ENCODE results near the gene CLSTN3. TPM values are rescaled to one million over a fixed set of nuclear protein-coding genes. Genes with fewer than 3 reads are reported as not detected.

CLSTN3 gene
- total and polyA plus RNA-seq, 9 of the 15 experiments (the other 6 are each of a cell fraction or from before 2014, with no cell fraction given): 0.08 to 23.2 (median 11.0) TPM

DNA sequence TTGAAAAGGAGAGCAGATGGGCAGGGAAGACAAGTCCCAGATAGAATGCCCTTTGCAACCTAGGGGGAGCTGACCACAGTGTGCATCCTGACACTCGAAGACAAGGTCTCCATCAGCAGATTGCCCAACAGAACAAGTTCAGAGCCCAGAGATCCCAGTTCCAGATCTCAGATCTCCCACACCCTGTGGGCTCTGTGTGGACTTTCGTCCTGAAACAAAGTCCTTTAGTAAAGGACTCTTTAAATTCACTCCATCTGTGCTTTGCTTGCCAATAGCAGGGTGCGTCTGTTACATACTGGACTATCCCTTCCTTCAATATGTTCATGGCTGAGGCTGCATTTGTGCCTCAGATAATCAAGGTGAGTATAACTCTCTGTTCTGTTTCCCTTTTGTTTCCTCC, 12.5 kb upstream of the CLSTN3 start:
- Histone ChIP-seq H3K9me1 (ENCODE audit: control insufficient read depth, insufficient read depth, low read length) (no peaks in the 10 kb centered on the region), H3K79me2 (ENCODE audit: control insufficient read depth, insufficient read depth, low read length) (no peaks in the 10 kb centered on the region), H2AFZ (ENCODE audit: low read depth, low read length) (no peak overlapping the region), H3K4me3 (no peak overlapping the region), H3K27ac (ENCODE audit: extremely low read depth, low read depth, low read length) (no peak overlapping the region), H3K27me3 (ENCODE audit: control insufficient read depth in 2 of 2, insufficient read depth in 2 of 2, low read length in 2 of 2) (no peaks in the 10 kb centered on the region), H3K36me3 (ENCODE audit: control insufficient read depth, insufficient read depth, low read length) (peaks cover 2% of the 10 kb centered on the region; the same call in 2 of the 3 replicates), H3K9me3 (replicated peaks; ENCODE audit: control insufficient read depth, insufficient read depth, low read depth, low read length) (no peaks in the 10 kb centered on the region), H3K4me1 (replicated peaks in 1 of 2; ENCODE audit: control insufficient read depth in 2 of 2, insufficient read depth in 2 of 2, low read length in 2 of 2) (peaks cover 23 to 34% of the 10 kb centered on the region in 2 experiments; a peak in 4 of 5 replicates), H3K9ac (ENCODE audit: insufficient read depth in 1 of 2, low read depth in 2 of 2, low read length in 2 of 2) (no peak overlapping the region), H3K4me2 (ENCODE audit: insufficient read depth, low read length) (no peak overlapping the region), H4K20me1 (replicated peaks; ENCODE audit: control insufficient read depth, insufficient read depth, low read length) (no peaks in the 10 kb centered on the region)
- ChIA-PET CTCF (ENCODE audit: low intra/inter-chr PET ratio) (no interaction called here), POLR2A (interaction anchor here (0.9 to 1.3 kb wide), 3 partner anchors 11 to 173 kb away, joined by 3 to 5 read pairs (median 3); partner anchors contain the start of genes LPCAT3 and RBP5)
- intact Hi-C loops (cut with micrococcal nuclease) (no loop called here), in situ Hi-C loops (cut with MboI) (no loop called here)
- no peak for FAIRE-seq
- no peak for ATAC-seq
- TF ChIP-seq TFAP4 (CRISPR knock-in tag; IDR thresholded peaks at IDR 0.05; ENCODE audit: borderline replicate concordance) (no peak), IRF1 (CRISPR knock-in tag; IDR thresholded peaks at IDR 0.05; ENCODE audit: borderline replicate concordance) (no peak)
- TF ChIP-seq, protein P1, sequence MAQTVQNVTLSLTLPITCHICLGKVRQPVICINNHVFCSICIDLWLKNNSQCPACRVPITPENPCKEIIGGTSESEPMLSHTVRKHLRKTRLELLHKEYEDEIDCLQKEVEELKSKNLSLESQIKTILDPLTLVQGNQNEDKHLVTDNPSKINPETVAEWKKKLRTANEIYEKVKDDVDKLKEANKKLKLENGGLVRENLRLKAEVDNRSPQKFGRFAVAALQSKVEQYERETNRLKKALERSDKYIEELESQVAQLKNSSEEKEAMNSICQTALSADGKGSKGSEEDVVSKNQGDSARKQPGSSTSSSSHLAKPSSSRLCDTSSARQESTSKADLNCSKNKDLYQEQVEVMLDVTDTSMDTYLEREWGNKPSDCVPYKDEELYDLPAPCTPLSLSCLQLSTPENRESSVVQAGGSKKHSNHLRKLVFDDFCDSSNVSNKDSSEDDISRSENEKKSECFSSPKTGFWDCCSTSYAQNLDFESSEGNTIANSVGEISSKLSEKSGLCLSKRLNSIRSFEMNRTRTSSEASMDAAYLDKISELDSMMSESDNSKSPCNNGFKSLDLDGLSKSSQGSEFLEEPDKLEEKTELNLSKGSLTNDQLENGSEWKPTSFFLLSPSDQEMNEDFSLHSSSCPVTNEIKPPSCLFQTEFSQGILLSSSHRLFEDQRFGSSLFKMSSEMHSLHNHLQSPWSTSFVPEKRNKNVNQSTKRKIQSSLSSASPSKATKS (CRISPR knock-in tag; IDR thresholded peaks at IDR 0.05): no peak
- no peak for DNase-seq (ENCODE audit: extremely low read depth in 1 of 4, low spot score in 3 of 4)
- BruUV-seq (replicated peaks): no TSS peak
- 54% methylated on average over 3 of the region's 3 CpGs for WGBS (ENCODE audit: insufficient coverage, low coverage, missing lambda C conversion rate)

Data from K562 (cell line).